BJ (cell line): Measurements from ENCODE around the gene RABAC1. TPM values are rescaled to one million over a fixed set of nuclear protein-coding genes. Genes with fewer than 3 reads are reported as not detected.

ENCODE experiments used
- CTCF ChIA-PET: fragments of 350-600 bp; formaldehyde crosslinking; extraction: SDS; loops from one replicate; lab custom pipeline; 2021; ENCODE audit warnings: antibody characterized with exemption, inconsistent platforms; lab: Yijun Ruan, JAX
- POLR2A ChIA-PET: fragments of 300-600 bp; sonication (Branson Sonifier 250); formaldehyde crosslinking; extraction: SDS; loops from one replicate; lab custom pipeline; 2021; ENCODE audit warnings: antibody characterized with exemption; lab: Charles Lee
- DNase-seq: peaks from one replicate; pipeline ENCODE4 v3.0.0-alpha.2; 2011; ENCODE audit warnings: low read depth
- H3K27me3 ChIP-seq: 2 replicates; pipeline ENCODE4 v1.6.0; 2011; ENCODE audit warnings: low read length; ENCODE audit not compliant: control insufficient read depth, insufficient read depth
- H3K36me3 ChIP-seq: 2 replicates; pipeline ENCODE4 v1.5.1; 2011; ENCODE audit warnings: low read length; ENCODE audit not compliant: control insufficient read depth, insufficient read depth
- H3K4me3 ChIP-seq: 2 replicates; pipeline ENCODE4 v1.5.1; 2011; ENCODE audit warnings: low read depth, mild to moderate bottlenecking, control low read depth, low read length
- polyA plus RNA-seq: library from polyadenylated mRNA; depleted of rRNA; stranded (reverse); fragments of >200 nt; gene quantifications from 2 replicates; pipeline ENCODE4 v1.2.3, GENCODE V29; 2011
- TF ChIP-seq, protein P1 (sequence below): IDR thresholded peaks from 2 replicates; pipeline ENCODE4 v1.5.1; 2011; ENCODE audit warnings: low read depth, mild to moderate bottlenecking, control low read depth, inconsistent platforms, low read length, moderate library complexity; ENCODE audit not compliant: insufficient read depth

RABAC1 gene
- polyA plus RNA-seq, 1 experiment, result 361 TPM

DNA sequence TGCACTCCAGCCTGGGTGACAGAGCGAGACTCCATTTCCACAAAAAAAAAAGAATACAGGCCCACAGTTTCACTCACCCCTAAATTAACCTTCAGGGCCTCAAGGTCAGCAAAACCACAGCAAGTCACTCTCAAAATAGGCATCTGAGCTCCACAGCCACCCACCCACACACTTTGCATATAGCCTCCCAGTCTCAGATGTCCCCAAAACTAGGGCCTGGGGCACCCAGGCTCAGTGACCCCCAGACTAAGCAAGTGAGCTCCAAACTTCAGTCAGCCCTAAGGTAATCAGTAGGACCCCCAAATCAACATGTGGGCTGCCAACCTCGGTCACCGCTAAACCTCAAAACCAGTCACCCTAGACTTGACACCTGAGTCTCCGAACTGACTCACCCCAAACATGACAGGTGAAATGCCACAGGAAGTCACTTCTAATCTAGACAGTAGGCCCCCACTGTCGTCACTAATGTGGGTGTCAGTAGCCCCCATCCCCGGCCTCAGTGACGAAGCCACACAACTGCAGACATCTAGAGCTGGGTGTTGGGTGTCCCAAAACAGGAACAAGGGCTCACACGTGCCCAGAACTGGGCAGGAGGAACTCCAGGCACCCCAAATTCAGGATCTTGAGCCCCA lies 13.9 kb downstream of the RABAC1 start:
- Histone ChIP-seq H3K27me3 (no peaks in the 10 kb centered on the region), H3K4me3 (no peak overlapping the region), H3K36me3 (no peaks in the 10 kb centered on the region)
- DNase-seq, result no peak
- TF ChIP-seq, protein P1, sequence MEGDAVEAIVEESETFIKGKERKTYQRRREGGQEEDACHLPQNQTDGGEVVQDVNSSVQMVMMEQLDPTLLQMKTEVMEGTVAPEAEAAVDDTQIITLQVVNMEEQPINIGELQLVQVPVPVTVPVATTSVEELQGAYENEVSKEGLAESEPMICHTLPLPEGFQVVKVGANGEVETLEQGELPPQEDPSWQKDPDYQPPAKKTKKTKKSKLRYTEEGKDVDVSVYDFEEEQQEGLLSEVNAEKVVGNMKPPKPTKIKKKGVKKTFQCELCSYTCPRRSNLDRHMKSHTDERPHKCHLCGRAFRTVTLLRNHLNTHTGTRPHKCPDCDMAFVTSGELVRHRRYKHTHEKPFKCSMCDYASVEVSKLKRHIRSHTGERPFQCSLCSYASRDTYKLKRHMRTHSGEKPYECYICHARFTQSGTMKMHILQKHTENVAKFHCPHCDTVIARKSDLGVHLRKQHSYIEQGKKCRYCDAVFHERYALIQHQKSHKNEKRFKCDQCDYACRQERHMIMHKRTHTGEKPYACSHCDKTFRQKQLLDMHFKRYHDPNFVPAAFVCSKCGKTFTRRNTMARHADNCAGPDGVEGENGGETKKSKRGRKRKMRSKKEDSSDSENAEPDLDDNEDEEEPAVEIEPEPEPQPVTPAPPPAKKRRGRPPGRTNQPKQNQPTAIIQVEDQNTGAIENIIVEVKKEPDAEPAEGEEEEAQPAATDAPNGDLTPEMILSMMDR, result no peak
- ChIA-PET POLR2A (no interaction called here), CTCF (interaction anchor here (0.7 to 1.7 kb wide), 4 partner anchors 8 to 72 kb away, joined by 3 to 8 read pairs (median 4); no protein-coding TSS in a partner anchor)

- H3K36me3 ChIP-seq, result no peaks in the 10 kb centered on the region
- no peaks in the 10 kb centered on the region for H3K27me3 ChIP-seq
- H3K4me3 ChIP-seq, result no peak overlapping the region
- TF ChIP-seq, protein P1, result no peak
- ChIA-PET CTCF (interaction anchor here (1.3 to 1.6 kb wide), 2 partner anchors 8 to 14 kb away, joined by 4 read pairs; no protein-coding TSS in a partner anchor), POLR2A (no interaction called here)
- DNase-seq, result no peak
These were observed 14.8 kb downstream of the RABAC1 start for GRCh38 chr19:41944336-41944735.

- Histone ChIP-seq H3K4me3 (no peak overlapping the region), H3K27me3 (no peaks in the 10 kb centered on the region), H3K36me3 (no peaks in the 10 kb centered on the region)
- CTCF ChIA-PET, result interaction anchor here (1.2 to 2.8 kb wide), 3 partner anchors 9 to 16 kb away, joined by 3 to 18 read pairs (median 12); partner anchors contain the start of gene RABAC1
- POLR2A ChIA-PET, result no interaction called here
- no peak for DNase-seq
- TF ChIP-seq, protein P1, result no peak
These were observed 17.5 kb downstream of the RABAC1 start for GRCh38 chr19:41941410-41942202.

DNA sequence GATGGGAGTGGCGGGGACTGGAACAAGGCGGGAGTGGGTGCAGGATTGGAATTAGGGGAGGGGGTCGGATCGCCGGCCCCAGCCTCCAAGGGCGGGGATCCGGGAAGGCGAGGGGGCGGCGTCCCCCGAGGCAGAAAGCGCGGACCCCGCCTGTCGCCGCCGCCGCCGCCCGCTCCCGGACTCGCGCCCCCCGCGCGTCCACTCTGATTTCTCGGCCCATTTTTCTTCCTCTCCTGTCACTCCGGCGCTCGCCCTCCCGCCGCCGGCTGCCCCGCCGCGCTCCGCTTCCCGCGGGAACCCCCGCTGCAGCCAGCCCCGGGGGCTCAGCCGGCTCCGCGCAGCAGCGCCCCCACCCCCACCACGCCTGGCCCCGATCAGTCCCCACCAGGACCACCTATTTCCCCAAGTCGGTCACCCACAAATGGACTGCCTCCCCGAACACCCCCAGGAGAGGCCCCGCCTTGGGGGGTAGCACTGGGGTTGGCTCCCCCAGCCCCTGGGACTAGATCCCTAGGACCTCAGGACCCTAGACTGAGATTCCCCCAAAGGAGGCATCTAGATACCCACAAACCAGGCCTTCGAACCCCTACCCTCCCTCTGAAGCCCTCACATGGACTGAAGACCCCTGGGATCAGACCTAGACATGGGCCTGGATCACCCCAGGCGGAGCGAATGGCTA lies 18.3 kb downstream of the RABAC1 start:
- POLR2A ChIA-PET, result no interaction called here

More for the DNA sequence above, 18.3 kb downstream of the RABAC1 start:
- DNase-seq, result no peak
- H3K27me3 ChIP-seq, result no peaks in the 10 kb centered on the region
- TF ChIP-seq, protein P1, result no peak
- no peaks in the 10 kb centered on the region for H3K36me3 ChIP-seq
- H3K4me3 ChIP-seq, result peak overlapping the region; percentile 70
- CTCF ChIA-PET, result interaction anchor here (1.2 to 2.8 kb wide), 2 partner anchors 10 to 17 kb away, joined by 3 to 18 read pairs; partner anchors contain the start of gene RABAC1
